Skeletal muscle tissue (tissue), 4 donors: ENCODE data around the gene NAXD. TPM values are rescaled to one million over a fixed set of nuclear protein-coding genes. Genes with fewer than 3 reads are reported as not detected.

Source experiments
- H3K27ac ChIP-seq: one replicate; pipeline ENCODE4 v1.7.0; 2013; ENCODE audit warnings: mild to moderate bottlenecking, low read depth, low read length, inconsistent platforms
- H3K27me3 ChIP-seq, 3 donors: one replicate each; pipeline ENCODE4 v1.7.0; 2013; ENCODE audit warnings: low read length in 3 of 3; ENCODE audit not compliant: control insufficient read depth in 3 of 3, insufficient read depth in 3 of 3
- H3K36me3 ChIP-seq, 3 donors: one replicate each; pipeline ENCODE4 v1.7.0; 2013; ENCODE audit warnings: low read length in 3 of 3; ENCODE audit not compliant: control insufficient read depth in 3 of 3, insufficient read depth in 3 of 3
- H3K4me1 ChIP-seq, 3 donors: one replicate each; pipeline ENCODE4 v1.7.0; 2013; ENCODE audit warnings: low read length in 3 of 3, mild to moderate bottlenecking in 3 of 3; ENCODE audit not compliant: control insufficient read depth in 3 of 3, insufficient read depth in 3 of 3
- H3K4me3 ChIP-seq, 3 donors: one replicate each; pipeline ENCODE4 v1.7.0; 2013; ENCODE audit warnings: low read length in 3 of 3
- H3K9ac ChIP-seq, 3 donors: one replicate each; pipeline ENCODE4 v1.7.0; 2013; ENCODE audit warnings: low read length in 3 of 3, mild to moderate bottlenecking in 3 of 3, moderate library complexity in 2 of 3, low read depth in 1 of 3
- H3K9me3 ChIP-seq, 3 donors: one replicate each; pipeline ENCODE4 v1.7.0; 2013; ENCODE audit warnings: low read length in 3 of 3; ENCODE audit not compliant: control insufficient read depth in 3 of 3
- total RNA-seq: library from RNA; depleted of rRNA; stranded (reverse); fragments of >200 nt; gene quantifications from one replicate; pipeline ENCODE4 v1.2.3, GENCODE V29; 2014
- donor health status: Osteomylitis.

NAXD gene
- total RNA-seq, 1 donor from 2014 or later = 13.0 TPM

GRCh38 chr13:110648146-110648819 lies 32.9 kb downstream of the NAXD start:
- Histone ChIP-seq H3K9ac (no peak overlapping the region), H3K27me3 (no peaks in the 10 kb centered on the region), H3K4me1 (peaks cover 6 to 18% (median 10%) of the 10 kb centered on the region in 3 donors), H3K4me3 (no peak overlapping the region), H3K27ac (no peak overlapping the region), H3K9me3 (no peaks in the 10 kb centered on the region), H3K36me3 (peaks cover 15 to 39% (median 32%) of the 10 kb centered on the region in 3 donors)

- H3K4me3 ChIP-seq = no peak overlapping the region
- no peak overlapping the region for H3K9ac ChIP-seq
- H3K27ac ChIP-seq = no peak overlapping the region
- H3K4me1 ChIP-seq = peaks cover 6 to 11% (median 10%) of the 10 kb centered on the region in 3 donors
- no peaks in the 10 kb centered on the region for H3K27me3 ChIP-seq
- no peaks in the 10 kb centered on the region for H3K9me3 ChIP-seq
- peaks cover 12 to 32% (median 32%) of the 10 kb centered on the region in 3 donors for H3K36me3 ChIP-seq
Measured at GRCh38 chr13:110648848-110649421, 33.6 kb downstream of the NAXD start.

GRCh38 chr13:110649551-110649950 lies 34.2 kb downstream of the NAXD start:
- Histone ChIP-seq H3K4me3 (no peak overlapping the region), H3K27ac (no peak overlapping the region), H3K9me3 (no peaks in the 10 kb centered on the region), H3K9ac (no peak overlapping the region), H3K27me3 (no peaks in the 10 kb centered on the region), H3K36me3 (peaks cover 11 to 30% (median 28%) of the 10 kb centered on the region in 3 donors), H3K4me1 (peaks cover 2 to 7% (median 7%) of the 10 kb centered on the region in 3 donors)

- Histone ChIP-seq H3K27ac (no peak overlapping the region), H3K9me3 (no peaks in the 10 kb centered on the region), H3K4me3 (no peak overlapping the region), H3K9ac (no peak overlapping the region), H3K36me3 (peaks cover 14 to 30% (median 28%) of the 10 kb centered on the region in 3 donors), H3K27me3 (no peaks in the 10 kb centered on the region), H3K4me1 (no peaks in the 10 kb centered on the region)
Measured at GRCh38 chr13:110650436-110650835, 35.1 kb downstream of the NAXD start.

GRCh38 chr13:110651271-110651670 lies 35.9 kb downstream of the NAXD start:
- Histone ChIP-seq H3K36me3 (peaks cover 14 to 30% (median 28%) of the 10 kb centered on the region in 3 donors), H3K4me3 (no peak overlapping the region), H3K4me1 (no peaks in the 10 kb centered on the region), H3K9me3 (no peaks in the 10 kb centered on the region), H3K9ac (no peak overlapping the region), H3K27ac (no peak overlapping the region), H3K27me3 (no peaks in the 10 kb centered on the region)

GRCh38 chr13:110651726-110652230 lies 36.4 kb downstream of the NAXD start:
- no peak overlapping the region for H3K27ac ChIP-seq
- no peak overlapping the region for H3K4me3 ChIP-seq
- no peaks in the 10 kb centered on the region for H3K27me3 ChIP-seq
- no peak overlapping the region for H3K9ac ChIP-seq
- H3K4me1 ChIP-seq = no peaks in the 10 kb centered on the region
- H3K36me3 ChIP-seq = peaks cover 14 to 30% (median 27%) of the 10 kb centered on the region in 3 donors
- no peaks in the 10 kb centered on the region for H3K9me3 ChIP-seq

- no peak overlapping the region for H3K27ac ChIP-seq
- H3K9ac ChIP-seq = no peak overlapping the region
- no peak overlapping the region for H3K4me3 ChIP-seq
- no peaks in the 10 kb centered on the region for H3K9me3 ChIP-seq
- H3K4me1 ChIP-seq = no peaks in the 10 kb centered on the region
- no peaks in the 10 kb centered on the region for H3K27me3 ChIP-seq
- H3K36me3 ChIP-seq = peaks cover 14 to 30% (median 23%) of the 10 kb centered on the region in 3 donors
Measured at GRCh38 chr13:110652231-110652730, 36.9 kb downstream of the NAXD start.

- H3K9ac ChIP-seq = no peak overlapping the region
- no peak overlapping the region for H3K4me3 ChIP-seq
- H3K27ac ChIP-seq = no peak overlapping the region
- H3K4me1 ChIP-seq = no peaks in the 10 kb centered on the region
- peaks cover 14 to 30% (median 26%) of the 10 kb centered on the region in 3 donors for H3K36me3 ChIP-seq
- no peaks in the 10 kb centered on the region for H3K27me3 ChIP-seq
- no peaks in the 10 kb centered on the region for H3K9me3 ChIP-seq
Measured at GRCh38 chr13:110652764-110653163, 37.4 kb downstream of the NAXD start.

GRCh38 chr13:110653271-110653670 lies 37.9 kb downstream of the NAXD start:
- no peak overlapping the region for H3K4me3 ChIP-seq
- no peak overlapping the region for H3K9ac ChIP-seq
- no peaks in the 10 kb centered on the region for H3K9me3 ChIP-seq
- H3K4me1 ChIP-seq = no peaks in the 10 kb centered on the region
- H3K27ac ChIP-seq = no peak overlapping the region
- H3K36me3 ChIP-seq = peaks cover 12 to 30% (median 26%) of the 10 kb centered on the region in 3 donors
- no peaks in the 10 kb centered on the region for H3K27me3 ChIP-seq

GRCh38 chr13:110653851-110654250 lies 38.5 kb downstream of the NAXD start:
- H3K36me3 ChIP-seq = peaks cover 12 to 30% (median 26%) of the 10 kb centered on the region in 3 donors
- no peaks in the 10 kb centered on the region for H3K27me3 ChIP-seq
- H3K4me1 ChIP-seq = no peaks in the 10 kb centered on the region
- H3K9ac ChIP-seq = no peak overlapping the region
- H3K4me3 ChIP-seq = no peak overlapping the region
- no peak overlapping the region for H3K27ac ChIP-seq
- no peaks in the 10 kb centered on the region for H3K9me3 ChIP-seq
